ENCODE data around the gene RANBP3.

The RANBP3 gene

DNA sequence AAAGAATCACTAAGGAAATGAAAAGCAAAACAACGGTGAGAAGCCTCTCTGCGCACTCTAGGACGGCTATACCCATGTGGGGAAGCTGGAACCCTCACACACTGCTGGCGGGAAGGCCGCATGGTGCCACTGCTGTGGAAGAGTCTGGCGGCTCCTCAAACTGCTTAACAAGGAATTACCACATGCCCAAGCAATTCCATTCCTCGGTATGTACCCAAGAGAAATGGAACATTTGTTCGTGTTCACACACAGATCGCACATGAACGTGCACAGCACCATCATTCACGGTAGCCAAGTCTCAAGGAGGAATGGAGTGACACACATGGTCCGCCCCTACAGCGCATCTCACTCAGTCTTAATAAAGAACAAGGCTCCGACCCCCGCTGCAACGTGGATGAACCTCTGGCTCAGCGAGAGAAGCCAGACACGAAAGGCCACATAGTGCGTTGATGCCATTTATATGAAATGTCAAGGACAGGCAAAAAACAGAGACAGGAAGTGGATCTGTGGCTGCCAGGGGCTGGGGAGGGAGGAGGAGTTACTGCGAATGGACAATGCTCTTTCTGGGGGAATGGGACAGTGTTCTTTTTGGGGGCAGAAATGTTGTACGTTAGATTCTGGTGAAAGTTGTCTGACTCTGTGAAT, 56.3 kb downstream of the RANBP3 start:
- no peak for DNase-seq

DNA sequence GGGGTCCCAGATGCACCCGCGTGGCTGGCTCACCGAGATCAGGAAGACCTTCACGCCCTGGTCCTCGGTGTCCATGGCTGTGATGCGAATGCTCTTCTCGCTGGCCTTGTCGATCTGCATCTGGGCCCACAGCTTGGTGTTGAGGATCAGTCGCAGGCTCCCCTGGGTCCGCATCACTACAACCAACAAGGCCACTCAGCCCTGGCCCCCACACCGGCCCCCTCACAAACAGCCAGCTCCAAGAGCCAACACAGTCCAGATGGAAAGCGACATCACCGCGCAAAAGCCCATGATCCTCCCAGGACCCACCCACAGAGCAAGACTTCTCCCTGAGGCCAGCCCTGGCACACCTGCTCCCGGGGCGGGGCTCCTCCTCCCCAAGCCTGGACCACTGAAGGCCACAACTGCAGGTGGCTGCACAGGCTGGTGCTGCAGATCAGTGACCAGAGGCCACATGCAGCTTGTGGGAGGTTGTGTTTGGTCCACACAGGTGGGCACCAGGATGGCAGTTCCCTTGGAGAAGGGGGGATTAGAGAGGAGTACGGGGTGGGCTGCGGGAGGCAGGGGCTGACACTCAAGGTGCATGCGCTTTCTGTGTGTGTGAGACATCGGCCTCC, 59.4 kb downstream of the RANBP3 start:
- no peak for DNase-seq

DNA sequence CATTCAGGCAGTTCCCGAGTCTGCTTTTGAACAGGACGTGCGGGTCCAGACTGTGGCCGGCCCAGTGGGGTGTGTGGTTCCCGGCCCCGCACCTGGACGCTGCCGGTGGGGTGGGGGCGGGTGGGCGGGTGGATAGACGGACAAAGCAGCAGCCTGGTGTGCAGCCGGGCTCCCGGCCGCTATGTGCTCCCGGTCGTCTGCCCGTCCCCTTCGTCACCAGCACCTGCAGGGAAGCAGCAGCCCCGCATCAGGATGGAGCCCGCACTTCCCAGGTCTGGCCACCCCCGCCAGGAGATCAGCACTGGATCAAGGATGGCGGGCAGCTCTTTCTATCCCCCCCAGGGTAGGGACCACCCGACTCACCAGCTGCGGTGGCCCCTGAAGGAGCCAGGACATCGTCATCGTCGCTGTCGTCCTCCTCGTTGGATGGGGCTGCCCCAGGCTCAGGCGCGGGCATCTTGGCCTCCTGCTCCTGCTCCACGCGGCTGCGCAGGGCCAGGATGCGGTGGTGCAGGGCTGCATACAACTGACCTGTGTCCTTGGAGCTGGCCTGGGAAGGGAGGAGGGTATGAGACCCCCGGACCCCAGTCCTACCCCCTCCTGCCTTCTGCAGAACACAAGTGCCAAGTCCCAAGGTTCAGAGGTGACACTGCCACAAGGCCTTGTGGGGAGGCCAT, 60.4 kb downstream of the RANBP3 start:
- DNase-seq, result no peak

DNA sequence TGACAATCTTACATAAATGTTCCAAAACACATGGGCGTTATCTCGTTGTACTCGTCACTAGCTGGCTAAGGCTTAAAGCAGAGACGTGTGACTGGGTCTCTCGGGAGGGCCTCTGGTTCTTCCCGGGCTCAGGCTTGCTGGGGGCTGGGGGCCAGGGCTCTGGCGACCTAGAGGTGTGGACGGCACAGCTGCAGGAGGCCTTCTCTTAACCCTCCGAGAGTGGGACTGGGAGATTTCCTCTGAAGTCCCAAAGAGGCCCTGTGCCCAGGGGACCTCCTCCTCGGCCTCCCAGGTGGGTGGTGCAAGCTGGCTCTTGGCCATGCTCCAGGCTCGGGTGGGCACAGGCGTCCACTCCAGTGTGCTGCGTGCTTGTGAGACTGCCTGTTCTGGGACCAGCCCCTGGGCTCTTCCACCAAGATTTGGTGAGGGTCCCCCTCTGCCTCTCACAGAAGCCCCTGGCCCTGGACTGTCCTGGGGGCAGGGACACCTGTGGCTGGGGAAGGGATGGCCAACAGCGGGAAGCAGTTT, 61.7 kb downstream of the RANBP3 start:
- DNase-seq, result no peak

DNA sequence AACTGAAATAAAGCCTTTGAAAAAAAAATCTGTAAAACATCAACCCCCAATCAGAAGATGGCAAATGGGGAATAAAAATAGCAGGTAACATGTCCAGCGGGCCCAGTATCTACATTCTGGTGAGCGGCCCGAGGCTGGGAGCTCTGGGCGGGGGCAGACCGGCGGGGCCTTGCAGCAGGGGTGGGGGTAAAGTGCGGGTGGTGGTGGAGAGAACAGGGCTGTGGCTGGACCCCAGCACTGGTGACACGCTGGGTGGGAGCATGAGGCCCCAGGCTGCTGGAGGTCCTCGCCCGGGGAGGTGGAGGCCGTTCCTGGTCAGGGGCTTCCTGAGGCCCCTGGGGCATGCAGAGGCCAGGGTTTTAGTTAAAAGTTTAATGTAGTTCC, 62.2 kb downstream of the RANBP3 start:
- no peak for DNase-seq

DNA sequence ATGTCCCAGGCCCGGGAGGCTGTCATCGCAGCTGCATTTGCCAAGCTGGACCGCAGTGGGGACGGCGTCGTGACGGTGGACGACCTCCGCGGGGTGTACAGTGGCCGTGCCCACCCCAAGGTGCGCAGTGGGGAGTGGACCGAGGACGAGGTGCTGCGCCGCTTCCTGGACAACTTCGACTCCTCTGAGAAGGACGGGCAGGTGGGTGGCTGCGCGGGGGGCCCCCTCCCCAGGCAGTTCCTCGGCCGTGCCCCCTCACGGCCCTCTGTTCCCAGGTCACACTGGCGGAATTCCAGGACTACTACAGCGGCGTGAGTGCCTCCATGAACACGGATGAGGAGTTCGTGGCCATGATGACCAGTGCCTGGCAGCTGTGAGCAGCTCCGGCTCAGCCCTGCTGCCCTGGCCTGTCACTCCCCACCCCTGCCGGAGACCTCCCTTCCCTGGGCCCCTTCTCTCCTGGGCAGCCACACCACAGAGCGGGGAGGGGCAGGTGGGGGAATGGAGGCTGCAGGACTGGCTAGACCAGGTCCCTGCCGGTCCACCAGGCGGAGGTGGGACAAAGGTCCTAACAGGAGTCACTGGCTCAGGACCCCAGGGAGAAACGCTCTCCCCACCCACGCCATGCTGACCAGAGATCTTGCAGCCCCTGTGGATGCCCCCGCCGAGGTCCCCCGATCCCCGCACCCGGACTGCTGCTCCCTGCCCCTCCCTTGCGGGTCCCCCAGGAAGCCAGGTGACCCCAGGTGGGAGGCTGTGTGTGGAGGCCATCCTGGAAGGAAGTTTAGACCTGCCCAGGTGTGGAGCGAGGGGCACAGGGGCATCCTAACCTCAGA, 62.8 kb downstream of the RANBP3 start:
- no peak for DNase-seq

DNA sequence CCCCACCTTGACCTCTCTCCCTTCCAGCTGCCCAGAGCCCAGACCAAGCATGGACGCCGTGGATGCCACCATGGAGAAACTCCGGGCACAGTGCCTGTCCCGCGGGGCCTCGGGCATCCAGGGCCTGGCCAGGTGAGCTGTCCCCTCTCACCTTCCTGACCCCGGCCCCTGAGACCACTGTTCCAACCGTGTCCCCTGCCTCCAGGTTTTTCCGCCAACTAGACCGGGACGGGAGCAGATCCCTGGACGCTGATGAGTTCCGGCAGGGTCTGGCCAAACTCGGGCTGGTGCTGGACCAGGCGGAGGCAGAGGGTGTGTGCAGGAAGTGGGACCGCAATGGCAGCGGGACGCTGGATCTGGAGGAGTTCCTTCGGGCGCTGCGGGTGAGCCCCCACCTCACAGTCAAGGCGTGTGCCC, 63.6 kb downstream of the RANBP3 start:
- no peak for DNase-seq

DNA sequence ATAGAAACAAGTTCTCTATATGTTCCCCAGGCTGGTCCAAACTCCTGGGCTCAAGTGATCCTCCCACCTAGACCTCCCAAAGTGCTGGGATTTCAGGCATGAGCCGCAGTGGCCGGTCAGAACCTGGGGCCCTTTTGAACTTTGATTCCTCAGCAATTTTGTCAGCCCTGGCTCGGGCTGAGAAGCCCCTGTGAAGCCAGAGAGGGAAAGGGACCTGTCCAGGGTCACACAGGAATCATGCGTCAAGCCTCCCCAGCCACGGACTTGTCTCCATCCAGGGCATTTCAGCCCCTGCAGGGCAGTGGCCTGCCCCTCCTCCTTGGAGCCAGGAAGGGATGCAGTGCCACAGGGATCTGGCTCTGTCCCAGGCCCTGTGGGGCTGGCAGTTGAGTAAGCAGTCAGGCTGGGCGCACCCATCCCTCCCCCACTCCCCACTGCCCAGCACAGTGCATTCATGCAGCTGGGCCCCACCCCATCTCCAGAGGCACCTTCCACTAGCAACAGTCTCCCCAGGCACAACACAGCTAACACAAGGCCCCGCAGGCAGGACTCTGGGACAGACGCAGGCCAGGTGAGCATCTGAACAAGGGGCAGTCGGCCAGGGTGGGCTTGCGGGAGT, 64.1 kb downstream of the RANBP3 start, which contains the start of gene CAPS:
TSS of gene CAPS (plus strand) at position 516 of the 619 bp plus-strand sequence. CDS start 153 bp downstream, outside the sequence.
- DNase-seq, result no peak

DNA sequence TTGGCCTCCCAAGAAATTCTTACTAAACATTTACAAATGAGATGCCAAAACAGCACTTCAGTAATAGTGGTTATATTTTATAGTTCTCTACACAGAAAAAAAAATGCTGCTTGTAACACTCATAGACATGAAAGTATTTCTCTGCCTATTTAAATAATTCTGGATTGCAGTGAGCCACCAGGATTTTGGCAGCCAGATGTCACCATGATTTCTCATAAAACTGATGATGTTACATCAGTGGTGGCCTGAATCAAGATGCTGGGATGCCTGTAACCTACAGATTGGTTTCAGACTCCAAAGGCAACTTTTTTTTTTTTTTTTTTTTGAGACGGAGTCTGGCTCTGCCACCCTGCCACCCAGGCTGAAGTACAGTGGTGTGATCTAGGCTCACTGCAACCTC, 66.6 kb downstream of the RANBP3 start:
- no peak for DNase-seq

DNA sequence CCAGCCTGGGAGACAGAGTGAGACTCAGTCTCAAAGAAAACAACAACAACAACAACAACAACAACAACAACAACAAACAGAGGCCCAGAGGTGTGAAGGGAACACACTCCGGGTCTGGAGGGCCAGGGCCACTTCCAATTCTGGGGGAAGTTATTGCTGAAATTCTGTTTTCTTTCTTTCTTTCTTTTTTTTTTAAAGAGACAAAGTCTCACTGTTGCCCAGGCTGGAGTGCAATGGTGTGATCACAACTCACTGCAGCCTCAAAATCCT, 67.4 kb downstream of the RANBP3 start:
- DNase-seq, result no peak

DNA sequence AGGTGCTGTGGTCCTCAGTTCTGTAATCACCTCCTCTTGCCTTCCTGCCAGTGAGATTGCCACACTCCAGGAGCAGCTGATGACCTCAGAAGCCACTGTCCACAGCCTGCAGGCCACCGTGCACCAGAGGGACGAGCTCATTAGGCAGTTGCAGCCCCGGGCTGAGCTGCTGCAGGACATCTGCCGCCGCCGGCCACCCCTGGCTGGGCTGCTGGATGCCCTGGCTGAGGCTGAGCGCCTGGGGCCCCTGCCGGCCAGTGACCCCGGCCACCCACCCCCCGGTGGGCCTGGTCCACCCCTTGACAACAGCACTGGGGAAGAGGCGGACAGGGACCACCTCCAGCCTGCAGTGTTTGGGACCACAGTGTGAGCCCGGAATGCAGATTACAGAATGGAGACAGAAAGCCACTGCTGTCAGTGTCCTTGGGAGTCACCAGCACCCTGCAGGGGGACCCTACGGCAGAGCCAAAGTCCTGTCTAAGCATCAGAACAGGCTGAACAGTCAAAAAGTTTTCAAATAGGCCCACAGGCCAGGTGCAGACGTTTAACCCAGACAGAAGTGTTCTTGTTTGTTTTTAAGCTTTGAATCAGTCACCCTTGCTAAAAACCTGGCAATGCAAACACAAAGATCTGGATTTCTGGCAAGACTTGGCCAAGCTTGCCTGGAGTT, 69.0 kb downstream of the RANBP3 start:
- DNase-seq, result no peak

DNA sequence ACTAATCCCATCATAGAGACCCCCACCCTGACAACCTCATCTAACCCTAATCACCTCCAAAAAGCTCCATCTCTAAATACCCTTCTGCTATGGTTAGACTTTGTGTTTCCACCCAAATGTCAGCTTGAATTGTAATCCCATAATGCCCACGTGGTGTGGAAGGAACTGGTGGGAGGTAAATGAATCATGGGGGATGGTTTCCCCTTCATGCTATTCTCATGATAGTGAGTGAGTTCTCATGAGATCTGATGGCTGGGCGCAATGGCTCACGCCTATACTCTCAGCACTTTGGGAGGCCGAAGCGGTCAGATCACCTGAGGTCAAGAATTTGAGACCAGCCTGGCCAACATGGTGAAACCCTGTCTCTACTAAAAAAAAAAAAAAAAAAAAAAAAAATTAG, 70.7 kb downstream of the RANBP3 start:
- DNase-seq, result no peak

DNA sequence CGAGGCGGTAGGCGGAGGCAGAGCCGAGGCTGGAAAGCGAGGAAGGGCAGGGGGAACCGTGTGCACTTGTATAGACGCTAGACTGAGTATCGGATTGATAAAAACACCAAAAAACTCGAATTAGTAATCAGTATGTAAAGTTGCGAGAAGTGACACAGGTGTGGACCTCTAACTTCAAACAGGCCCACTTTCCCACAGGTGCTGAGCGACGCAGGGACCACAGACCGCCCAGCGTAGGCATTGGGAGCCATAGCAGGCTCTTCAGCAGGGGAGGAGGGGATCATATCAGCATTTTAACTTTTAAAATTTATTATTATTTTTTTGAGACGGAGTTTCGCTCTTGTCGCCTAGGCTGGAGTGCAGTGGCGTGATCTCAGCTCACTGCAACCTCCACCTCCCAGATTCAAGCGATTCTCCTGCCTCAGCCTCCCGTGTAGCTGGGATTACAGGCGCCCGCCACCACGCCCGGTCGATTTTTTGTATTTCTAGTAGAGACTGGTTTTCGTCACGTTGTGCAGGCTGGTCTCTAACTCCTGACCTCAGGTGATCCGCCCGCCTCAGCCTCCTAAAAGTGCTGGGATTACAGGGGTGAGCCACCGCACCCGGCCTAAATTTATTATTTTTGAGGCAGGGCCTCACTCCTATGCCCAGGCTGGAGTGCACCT, 72.7 kb downstream of the RANBP3 start:
- DNase-seq, result no peak

DNA sequence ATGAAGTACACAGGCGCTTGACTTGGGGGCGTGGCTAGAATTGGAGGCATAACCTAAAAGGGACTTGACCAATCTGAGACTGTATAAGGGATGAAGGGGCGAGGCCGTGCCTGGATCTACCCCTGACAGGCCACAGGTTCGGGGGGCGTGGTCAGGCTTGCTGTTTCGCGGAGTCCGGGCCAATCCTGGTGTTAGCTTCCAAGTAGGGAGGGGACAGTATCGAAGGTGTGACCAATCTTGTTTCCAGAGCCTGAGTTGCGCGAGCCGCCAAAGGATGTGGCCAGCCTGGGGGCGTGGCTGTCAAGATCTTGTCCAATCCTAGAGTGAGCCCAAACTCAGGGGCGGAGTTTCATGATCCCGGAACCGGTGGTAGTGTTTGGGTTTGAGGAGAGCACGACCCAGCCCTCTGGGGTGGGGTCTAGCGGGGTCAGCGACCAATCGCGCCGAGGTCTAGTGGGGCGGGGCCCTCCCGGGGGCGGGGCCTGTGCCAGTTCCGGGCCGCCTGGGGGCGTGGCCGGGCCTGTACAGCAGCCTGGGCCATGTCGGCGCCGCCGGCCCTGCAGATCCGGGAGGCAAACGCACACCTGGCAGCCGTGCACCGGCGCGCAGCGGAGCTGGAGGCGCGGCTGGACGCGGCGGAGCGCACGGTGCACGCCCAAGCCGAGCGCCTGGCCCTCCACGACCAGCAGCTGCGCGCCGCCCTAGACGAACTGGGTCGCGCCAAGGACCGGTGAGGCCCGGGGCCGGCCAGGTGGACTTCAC, 73.4 kb downstream of the RANBP3 start, which contains the start of gene VMAC:
TSS of gene VMAC (plus strand) at position 521 of the 762 bp plus-strand sequence. CDS start at position 540, 19 bp downstream.
- DNase-seq, result peak; percentile 100

DNA sequence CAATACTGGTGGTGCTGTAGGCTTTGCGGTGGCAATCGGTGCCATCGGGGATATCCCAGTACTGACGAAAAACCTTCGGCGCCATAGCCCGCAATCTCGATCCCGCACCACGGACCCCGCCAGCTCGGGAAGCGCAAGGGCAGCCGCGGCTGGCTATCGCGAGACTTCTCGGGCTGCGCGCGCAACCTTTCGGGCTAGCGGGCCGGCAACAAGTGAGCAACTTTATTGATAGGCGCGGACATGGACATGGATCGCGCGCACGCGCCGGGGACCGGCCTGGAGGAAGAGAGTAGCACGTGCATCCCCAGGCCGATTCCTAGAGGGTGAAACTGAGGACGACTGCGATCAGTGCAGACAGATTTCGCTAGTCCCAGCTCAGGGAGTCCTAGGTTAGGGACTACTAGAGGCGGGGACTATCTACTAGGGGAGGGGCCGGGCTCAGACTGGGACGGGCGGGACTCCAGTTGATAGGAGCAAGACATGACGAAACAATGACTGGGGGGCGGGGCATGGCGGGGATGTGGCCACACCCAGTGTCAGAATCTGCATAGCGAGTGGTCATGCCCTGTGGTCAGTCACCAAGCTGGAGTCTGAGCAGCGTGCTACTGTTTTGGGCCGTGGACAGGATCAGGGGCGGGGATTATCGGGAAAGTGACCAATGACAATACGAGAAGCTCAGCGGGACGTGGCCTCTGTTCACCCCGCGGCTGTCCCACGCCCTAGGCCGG, 74.2 kb downstream of the RANBP3 start, which contains the start of gene NDUFA11:
TSS of gene NDUFA11 (minus strand) at position 167 of the 728 bp plus-strand sequence. CDS start at position 85, 82 bp downstream.
- DNase-seq, result peak; percentile 96

DNA sequence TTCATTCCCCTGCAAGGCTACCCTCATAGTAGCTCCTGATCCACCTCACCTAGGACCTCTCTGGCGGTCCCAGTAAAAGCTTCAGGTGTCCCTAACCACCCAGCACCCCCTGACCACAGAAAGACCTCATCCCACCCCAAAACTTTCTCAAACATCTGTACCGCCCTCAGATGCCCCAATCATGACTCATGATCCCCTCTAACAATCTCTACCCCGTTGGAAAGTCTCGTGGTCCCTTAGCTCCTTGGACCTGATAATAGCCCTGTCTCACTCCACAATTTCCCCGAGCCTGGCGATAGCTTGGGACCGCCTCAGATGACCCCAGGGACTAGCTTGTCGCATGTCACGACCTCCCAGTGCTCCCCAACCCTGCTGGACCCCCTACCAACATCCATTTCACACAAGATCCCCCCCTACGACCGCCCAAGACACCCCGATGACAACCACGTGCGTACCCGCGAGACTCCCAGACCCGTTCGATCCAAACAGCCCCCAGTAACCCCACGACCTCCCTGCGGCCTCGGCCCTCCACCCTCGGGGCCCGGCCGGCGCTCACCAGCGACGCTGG, 74.8 kb downstream of the RANBP3 start:
- DNase-seq, result no peak

DNA sequence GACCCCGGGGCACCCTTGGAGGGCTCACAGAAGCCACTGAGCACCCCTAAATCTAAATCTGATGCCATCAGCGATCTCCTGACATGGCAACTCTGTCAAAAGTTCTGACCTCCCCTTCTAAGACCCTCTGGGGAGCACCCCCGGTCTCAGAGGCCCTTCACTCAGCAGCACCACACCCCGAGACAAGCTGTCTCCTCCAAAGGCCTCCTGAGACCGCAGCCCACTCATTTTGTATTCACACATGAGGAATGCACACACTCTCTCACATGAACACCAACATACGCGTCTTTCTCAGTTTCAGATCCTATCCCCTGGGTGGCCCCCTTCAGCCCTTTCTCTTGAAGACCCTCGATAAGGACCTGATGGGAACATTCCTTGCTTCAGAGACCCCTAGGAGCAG, 77.0 kb downstream of the RANBP3 start:
- DNase-seq, result no peak

DNA sequence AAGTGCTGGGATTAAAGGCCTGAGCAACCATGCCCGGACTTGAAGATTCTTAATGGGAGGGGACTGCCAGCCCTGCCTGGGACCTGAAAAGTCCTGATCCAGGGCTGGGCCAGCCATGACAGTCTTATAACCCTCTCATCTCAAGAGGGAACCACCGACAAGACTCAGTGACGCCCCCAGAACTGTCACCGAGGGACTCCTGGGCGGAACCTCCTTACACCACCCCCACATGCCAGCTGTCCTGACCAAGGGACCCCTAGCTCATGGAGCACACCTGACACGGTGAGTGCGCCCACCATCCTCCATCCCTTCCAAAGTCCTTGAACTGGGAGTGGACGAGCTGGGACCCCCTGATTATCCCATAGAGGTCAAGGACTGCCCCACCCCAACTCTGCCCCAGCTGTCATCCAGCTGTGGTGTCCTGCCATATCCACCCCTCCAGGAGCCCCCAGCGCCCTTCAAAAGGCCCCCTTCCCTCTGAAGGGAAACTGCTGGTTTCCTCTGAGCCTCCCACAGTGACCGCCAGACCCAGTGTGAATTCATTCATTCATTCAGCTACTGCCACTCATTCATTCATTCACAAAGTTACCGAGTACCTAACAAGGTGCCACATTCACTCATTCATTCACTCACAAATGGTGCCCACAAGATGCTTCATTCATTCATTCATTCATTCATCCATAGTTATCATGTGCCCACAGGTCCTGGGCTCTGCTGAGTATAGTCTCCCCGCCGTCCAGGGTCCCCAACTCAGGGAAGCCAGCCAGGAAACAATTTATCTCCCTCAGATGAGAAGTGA, 78.0 kb downstream of the RANBP3 start:
- DNase-seq, result no peak

Measured in NCI-H510A (cell line).